Measurements from ENCODE around the gene ATP6V1B1. TPM values are rescaled to one million over a fixed set of nuclear protein-coding genes. Genes with fewer than 3 reads are reported as not detected.

Gene ATP6V1B1
- total RNA-seq, 1 donor from 2014 or later = not detected

DNA sequence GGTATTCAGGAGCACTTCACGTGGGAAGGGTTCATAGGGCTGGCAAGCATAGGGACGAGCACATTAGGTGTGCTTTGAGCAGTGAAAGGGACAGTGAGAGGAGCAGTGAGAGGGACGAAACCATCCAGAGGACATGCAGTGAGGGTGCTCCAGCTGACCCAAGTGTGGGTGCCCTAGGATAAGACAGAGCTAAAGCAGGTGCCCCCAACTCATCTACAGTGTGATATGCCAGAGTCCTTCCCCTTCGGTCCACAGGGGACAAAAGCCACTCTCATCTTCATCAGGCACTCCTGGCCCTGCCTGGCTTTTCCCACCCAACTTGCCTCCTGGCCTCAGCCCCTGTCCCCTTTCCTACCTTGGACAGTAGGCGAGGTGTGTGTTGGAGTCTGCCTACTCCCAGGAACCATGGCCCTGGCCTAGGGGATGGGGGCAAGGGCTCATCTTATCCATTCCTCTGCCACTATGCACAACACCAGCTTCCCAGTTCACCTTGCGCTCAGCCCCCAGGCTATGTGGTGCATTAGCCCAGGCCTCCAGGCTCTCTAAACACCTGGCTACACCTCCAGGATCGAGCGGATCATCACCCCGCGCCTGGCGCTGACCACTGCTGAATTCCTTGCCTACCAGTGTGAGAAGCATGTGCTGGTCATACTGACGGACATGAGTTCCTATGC, 26.6 kb downstream of the ATP6V1B1 start:
- intact Hi-C loops (cut with micrococcal nuclease) = no loop called here
- no peak overlapping the region for H3K27ac Mint-ChIP-seq
- TF ChIP-seq, protein P1, sequence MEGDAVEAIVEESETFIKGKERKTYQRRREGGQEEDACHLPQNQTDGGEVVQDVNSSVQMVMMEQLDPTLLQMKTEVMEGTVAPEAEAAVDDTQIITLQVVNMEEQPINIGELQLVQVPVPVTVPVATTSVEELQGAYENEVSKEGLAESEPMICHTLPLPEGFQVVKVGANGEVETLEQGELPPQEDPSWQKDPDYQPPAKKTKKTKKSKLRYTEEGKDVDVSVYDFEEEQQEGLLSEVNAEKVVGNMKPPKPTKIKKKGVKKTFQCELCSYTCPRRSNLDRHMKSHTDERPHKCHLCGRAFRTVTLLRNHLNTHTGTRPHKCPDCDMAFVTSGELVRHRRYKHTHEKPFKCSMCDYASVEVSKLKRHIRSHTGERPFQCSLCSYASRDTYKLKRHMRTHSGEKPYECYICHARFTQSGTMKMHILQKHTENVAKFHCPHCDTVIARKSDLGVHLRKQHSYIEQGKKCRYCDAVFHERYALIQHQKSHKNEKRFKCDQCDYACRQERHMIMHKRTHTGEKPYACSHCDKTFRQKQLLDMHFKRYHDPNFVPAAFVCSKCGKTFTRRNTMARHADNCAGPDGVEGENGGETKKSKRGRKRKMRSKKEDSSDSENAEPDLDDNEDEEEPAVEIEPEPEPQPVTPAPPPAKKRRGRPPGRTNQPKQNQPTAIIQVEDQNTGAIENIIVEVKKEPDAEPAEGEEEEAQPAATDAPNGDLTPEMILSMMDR (IDR thresholded peaks at IDR 0.05) = no peak
- H3K4me3 Mint-ChIP-seq = no peak overlapping the region
- H3K4me1 Mint-ChIP-seq = peaks cover 12% of the 10 kb centered on the region
- DNase-seq (no peak), ATAC-seq (ENCODE audit: low read depth) (no peak)
- H3K36me3 Mint-ChIP-seq (ENCODE audit: low read depth) = no peaks in the 10 kb centered on the region
- ChIA-PET POLR2A (no interaction called here), CTCF (interaction anchor here (1.1 kb wide), 1 partner anchor 40 kb away, joined by 3 read pairs; no protein-coding TSS in a partner anchor)
- H3K27me3 Mint-ChIP-seq = peaks cover 30% of the 10 kb centered on the region
- H3K9me3 Mint-ChIP-seq = no peaks in the 10 kb centered on the region

DNA sequence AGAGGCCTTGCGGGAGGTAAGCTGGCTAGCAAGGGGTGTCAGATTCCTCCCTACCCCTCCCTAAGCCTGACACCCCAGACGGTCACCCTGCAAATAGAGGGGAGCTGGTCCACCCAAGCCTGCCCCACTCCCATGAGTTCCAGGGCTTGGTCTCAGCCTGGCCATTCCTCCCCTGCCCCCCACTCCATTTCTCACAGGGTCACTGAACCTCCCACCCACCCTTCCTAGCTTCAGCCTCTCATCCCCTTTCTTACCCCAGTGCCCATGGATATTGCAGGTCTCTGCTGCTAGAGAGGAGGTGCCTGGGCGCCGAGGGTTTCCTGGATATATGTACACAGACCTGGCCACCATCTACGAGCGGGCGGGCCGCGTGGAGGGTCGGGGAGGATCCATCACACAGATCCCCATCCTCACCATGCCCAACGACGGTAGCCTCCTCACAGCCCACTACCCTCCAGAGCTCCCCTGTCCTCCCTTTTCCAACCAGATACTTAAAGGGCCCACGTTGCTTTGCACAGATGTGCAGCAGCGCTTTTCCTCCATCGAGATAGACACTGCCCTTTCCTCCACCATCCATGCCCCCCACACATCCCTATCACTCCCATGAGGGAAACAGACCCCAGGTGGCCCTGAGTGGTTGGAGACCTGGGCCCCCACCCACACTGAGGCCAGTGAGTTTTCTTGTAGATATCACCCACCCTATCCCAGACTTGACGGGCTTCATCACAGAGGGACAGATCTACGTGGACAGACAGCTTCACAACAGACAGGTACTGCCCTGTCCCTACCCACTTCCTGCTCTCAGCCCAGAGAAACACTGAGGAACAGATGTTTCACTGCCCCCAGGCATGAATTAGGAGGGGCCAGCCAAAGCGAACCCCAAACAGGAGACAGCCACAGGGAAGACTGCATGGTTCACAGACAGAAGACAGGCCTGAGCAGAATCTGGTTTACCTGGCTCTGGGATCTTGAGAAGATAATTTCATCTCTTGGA, 27.5 kb downstream of the ATP6V1B1 start:
- no peaks in the 10 kb centered on the region for H3K36me3 Mint-ChIP-seq (ENCODE audit: low read depth)
- intact Hi-C loops (cut with micrococcal nuclease) = no loop called here
- peaks cover 25% of the 10 kb centered on the region for H3K27me3 Mint-ChIP-seq
- no peak overlapping the region for H3K4me3 Mint-ChIP-seq
- DNase-seq (no peak), ATAC-seq (ENCODE audit: low read depth) (no peak)
- ChIA-PET POLR2A (no interaction called here), CTCF (interaction anchor here (1.1 to 3.9 kb wide), 3 partner anchors 14 to 39 kb away, joined by 3 to 24 read pairs (median 11); partner anchors contain the start of gene ANKRD53)
- H3K4me1 Mint-ChIP-seq = peaks cover 12% of the 10 kb centered on the region
- no peak overlapping the region for H3K27ac Mint-ChIP-seq
- TF ChIP-seq, protein P1 (IDR thresholded peaks at IDR 0.05) = no peak
- H3K9me3 Mint-ChIP-seq = no peaks in the 10 kb centered on the region

DNA sequence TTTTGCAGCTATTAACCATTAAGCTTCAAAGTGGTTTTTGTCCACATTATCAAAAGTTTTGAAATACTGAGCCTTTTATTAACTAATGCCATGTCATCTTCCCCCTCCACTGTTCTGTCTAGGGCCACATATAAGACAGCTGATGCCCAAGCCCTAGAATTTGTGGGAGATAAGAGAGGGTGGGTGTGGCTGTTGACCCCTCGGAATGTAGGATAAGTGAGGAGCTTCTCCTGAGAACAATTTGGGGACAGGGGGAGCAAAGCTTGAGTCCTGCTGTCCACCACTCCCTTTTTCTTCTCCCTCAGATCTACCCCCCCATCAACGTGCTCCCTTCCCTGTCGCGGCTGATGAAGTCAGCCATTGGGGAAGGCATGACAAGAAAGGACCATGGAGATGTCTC, 28.4 kb downstream of the ATP6V1B1 start:
- POLR2A ChIA-PET = interaction anchor here (0.6 kb wide), 1 partner anchor 377 kb away, joined by 3 read pairs; no protein-coding TSS in a partner anchor

DNA sequence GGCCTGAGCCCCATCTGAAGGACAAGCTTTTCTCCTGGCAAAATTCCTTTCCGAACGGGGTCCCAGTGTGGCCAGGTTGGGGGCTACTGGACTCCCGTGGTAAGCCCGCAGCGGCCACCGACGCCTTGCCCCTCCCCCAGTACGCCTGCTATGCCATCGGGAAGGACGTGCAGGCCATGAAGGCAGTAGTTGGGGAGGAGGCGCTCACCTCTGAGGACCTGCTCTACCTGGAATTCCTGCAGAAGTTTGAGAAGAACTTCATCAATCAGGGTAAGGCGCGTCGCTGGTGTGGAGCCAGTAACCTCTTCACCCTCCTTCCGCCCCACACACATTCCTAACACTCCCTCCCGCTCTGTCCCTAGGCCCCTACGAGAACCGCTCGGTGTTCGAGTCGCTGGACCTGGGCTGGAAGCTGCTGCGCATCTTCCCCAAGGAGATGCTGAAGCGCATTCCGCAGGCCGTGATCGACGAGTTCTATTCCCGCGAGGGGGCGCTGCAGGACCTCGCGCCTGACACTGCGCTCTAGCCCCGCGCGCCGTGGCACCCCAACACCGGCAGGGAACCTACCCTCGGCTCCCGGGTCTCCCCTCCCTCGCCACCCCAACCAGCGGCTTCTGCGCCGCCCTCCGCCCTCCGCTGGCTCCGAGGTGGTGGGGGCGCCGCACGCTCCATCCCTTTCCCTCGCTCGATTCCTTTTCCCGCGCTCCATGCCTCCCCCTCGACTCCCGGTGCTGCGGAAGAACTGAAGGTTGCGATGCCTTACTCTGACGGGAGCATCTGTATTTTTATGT, 29.1 kb downstream of the ATP6V1B1 start:
- CTCF ChIA-PET = interaction anchor here (0.8 to 4.1 kb wide), 8 partner anchors 9 to 57 kb away, joined by 3 to 24 read pairs (median 8); partner anchors contain the start of gene ANKRD53

More for the DNA sequence above, 28.4 kb downstream of the ATP6V1B1 start:
- DNase-seq = no peak
- CTCF ChIA-PET = interaction anchor here (1.2 to 4.1 kb wide), 5 partner anchors 13 to 37 kb away, joined by 3 to 24 read pairs (median 22); partner anchors contain the start of gene ANKRD53
- Mint-ChIP-seq H3K9me3 (no peaks in the 10 kb centered on the region), H3K36me3 (ENCODE audit: low read depth) (no peaks in the 10 kb centered on the region), H3K4me1 (peaks cover 8% of the 10 kb centered on the region), H3K27me3 (peaks cover 25% of the 10 kb centered on the region), H3K4me3 (no peak overlapping the region), H3K27ac (no peak overlapping the region)
- ATAC-seq (ENCODE audit: low read depth) = no peak
- intact Hi-C loops (cut with micrococcal nuclease) = no loop called here
- TF ChIP-seq, protein P1 (IDR thresholded peaks at IDR 0.05) = no peak

More for the DNA sequence above, 29.1 kb downstream of the ATP6V1B1 start:
- Mint-ChIP-seq H3K4me3 (peak overlapping the region; percentile 83), H3K27me3 (peaks cover 26% of the 10 kb centered on the region), H3K9me3 (no peaks in the 10 kb centered on the region), H3K36me3 (ENCODE audit: low read depth) (no peaks in the 10 kb centered on the region), H3K27ac (no peak overlapping the region), H3K4me1 (peaks cover 8% of the 10 kb centered on the region)
- TF ChIP-seq, protein P1 (IDR thresholded peaks at IDR 0.05) = no peak
- DNase-seq (peak; percentile 74), ATAC-seq (ENCODE audit: low read depth) (peak; percentile 94)
- intact Hi-C loops (cut with micrococcal nuclease) = loop anchor here (1.0 kb wide), 4 partner anchors 9 to 37 kb away; no protein-coding TSS in a partner anchor
- POLR2A ChIA-PET = interaction anchor here (0.6 to 1.0 kb wide), 2 partner anchors 13 to 377 kb away, joined by 3 to 4 read pairs; partner anchors contain the start of gene ANKRD53

All from activated B cell treated with CpG ODN at 0.5 μM for 24 hours (primary cell).